ENCODE results near the gene STK24. TPM values are rescaled to one million over a fixed set of nuclear protein-coding genes. Genes with fewer than 3 reads are reported as not detected.
"Not testable (repeated sequence)": the region's sequence is repeated elsewhere in the genome, so short reads cannot be mapped to it uniquely, and the experiment has no call there.

Gene STK24
- 100 to 1,000 TPM; 150 to 152 TPM for total RNA-seq

DNA sequence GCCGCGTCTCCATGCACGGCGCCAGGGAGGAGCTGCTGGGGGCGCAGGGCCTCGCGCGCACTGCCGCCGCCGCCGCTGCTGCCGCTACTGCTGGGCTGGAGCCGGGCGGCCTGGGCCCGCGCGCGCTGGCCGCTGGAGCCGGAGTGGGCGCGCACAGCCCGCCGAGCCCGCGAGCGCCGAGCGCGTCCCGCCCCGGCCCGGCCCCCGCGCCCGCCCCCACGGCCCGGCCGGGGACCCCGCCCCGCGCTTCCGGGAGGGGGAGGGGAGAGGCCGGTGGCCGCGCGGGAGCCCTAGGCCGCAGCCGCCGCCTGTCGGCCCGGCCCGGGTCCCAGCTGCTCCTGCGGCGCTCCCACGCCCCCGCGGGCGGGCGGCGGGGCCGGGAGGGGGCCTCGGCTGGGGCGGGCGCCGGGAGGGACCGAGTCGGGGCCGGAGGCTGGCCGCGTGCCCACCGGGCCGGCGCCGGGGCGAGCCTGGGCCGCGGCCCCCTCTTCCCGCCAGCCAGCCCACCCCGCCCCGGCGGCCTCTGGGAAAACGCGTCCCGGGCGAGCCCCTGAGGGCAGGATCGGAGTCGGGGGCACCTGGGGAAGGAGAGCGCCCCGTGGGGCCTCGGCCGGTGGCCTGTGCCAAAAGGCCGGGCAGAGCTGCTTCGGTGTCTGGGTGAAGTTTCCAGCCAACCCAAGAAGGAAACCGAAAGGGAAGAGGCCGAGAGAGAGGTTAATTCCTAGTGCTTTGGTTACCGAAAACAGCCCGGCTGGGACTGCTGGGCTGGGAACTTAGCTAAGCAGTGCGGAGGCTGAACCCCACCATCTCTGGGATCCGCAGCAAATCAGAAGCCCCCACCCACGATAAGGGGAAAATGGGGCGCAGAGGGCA is at the start of gene STK24:
STK24 (minus strand) TSS at position 145 of the 873 bp plus-strand sequence. CDS start 321 bp downstream, outside the sequence.
- ChIA-PET POLR2A (interaction anchor here (0.6 to 1.2 kb wide), 3 partner anchors 34 to 75 kb away, joined by 3 to 8 read pairs (median 3); no protein-coding TSS in a partner anchor), CTCF (interaction anchor here (0.8 kb wide), 1 partner anchor 76 kb away, joined by 3 read pairs; no protein-coding TSS in a partner anchor)

DNA sequence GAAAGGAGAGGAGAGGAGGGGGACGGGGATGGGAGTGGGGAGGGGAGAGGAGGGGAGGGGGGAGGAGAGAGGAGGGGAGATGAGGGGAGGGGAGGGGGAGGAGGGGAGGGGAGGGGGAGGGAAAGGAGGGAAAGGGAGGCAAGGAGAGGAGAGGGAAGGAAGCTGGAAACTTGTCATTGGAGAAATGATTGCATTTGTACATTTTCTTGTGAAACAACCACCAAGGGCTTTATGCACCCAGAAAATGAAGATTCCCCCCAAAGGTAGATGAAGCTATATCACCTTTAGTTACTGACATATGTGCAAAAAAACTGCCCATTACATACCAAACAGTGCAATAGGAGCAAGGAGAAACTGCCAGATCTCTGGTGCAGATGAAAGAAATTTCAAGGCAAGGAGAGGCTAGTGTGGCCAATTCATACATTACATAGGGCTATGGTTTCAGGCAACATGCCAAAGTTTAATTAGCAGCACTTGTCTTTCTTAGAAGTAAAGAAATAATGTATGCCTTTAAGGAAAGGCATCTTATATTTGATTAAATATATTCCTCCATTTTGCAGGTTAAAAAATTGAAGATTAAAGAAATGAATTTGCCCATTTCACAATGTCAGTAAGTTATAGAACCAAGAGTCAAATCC is 49.5 kb upstream of the STK24 start:
- ChIA-PET CTCF (no interaction called here), POLR2A (no interaction called here)

DNA sequence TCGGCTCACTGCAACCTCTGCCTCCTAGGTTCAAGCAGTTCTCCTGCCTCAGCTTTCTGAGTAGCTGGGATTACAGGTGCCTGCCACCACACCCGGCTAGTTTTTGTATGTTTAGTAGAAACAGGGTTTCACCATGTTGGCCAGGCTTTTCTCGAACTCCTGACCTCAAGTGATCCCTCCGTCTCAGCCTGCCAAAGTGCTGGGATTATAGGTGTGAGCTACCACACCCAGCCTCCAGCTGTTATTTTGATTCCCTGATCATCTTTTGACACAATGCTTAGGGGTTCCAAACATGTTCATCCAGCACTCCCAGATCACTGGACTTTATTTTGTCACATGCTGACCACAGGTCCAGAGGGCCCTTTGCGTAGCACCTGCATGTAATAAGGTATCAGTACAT is 47.7 kb upstream of the STK24 start:
- CTCF ChIA-PET = not testable (repeated sequence)

DNA sequence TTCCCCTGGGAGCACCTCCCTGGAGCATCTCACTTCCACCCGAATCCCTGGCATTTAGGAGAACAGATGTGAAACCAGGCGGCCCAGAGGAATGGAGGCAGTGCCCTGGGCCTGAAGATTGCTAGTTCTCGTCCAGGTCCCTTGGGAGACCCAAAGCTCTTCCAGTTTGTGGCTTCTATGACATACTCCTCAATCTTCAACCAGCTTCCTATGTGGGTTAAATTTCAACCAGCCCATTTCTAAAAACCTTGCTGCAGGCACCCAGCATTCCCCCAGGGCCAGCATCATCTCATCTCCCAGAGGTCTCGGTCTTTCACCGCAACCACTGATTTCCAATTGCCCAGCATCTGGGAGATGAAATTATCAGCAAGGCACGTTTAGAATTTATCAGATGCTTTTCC is 46.0 kb upstream of the STK24 start:
- ChIA-PET POLR2A (no interaction called here), CTCF (no interaction called here)

More for the DNA sequence above, 47.7 kb upstream of the STK24 start:
- POLR2A ChIA-PET = not testable (repeated sequence)

DNA sequence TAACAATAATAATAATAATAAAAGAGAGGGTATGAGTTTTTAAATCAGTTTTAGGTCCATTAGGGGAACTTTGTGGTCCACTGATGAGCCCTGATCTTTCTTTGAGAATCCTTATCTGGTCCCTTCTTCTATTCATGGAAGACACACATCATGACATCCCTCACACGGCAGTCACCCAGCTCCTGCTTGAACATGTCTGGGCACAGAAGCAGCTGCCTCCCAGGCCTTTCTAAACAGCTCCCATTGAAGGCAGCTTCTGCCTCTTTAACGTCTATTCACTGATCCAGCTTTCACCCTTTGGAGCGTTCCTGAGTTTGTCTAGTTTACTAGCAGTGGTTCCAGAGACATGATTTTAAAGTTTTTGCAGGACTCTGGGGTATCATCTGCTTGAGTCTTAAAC is 42.6 kb upstream of the STK24 start:
- CTCF ChIA-PET = no interaction called here

GRCh38 chr13:98615595-98615994 is 38.7 kb upstream of the STK24 start:
- CTCF ChIA-PET, POLR2A ChIA-PET: not testable (repeated sequence)

More for the DNA sequence above, 42.6 kb upstream of the STK24 start:
- POLR2A ChIA-PET = no interaction called here

GRCh38 chr13:98613591-98613990 is 36.7 kb upstream of the STK24 start:
- ChIA-PET POLR2A (no interaction called here), CTCF (no interaction called here)

DNA sequence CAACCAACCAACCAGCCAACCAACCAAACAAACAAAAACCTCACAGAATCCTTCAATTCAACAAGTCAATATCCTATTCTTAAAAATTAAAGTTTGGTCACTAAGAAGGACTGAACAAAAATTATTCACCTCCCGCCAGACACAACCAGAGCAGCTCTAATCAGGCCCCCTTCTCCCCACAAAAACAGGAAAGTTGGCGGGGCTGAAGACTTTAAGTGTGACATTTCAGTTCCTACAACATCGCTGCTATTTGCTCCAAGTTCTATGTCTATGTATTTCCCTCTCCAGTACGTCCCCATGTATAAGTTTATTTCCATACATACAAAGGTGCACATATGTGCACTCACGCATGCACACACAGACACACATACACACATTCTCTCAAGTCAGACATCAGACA is 32.8 kb upstream of the STK24 start:
- CTCF ChIA-PET = no interaction called here
- POLR2A ChIA-PET = no interaction called here

GRCh38 chr13:98606296-98606695 is 29.4 kb upstream of the STK24 start:
- ChIA-PET CTCF (no interaction called here), POLR2A (no interaction called here)

DNA sequence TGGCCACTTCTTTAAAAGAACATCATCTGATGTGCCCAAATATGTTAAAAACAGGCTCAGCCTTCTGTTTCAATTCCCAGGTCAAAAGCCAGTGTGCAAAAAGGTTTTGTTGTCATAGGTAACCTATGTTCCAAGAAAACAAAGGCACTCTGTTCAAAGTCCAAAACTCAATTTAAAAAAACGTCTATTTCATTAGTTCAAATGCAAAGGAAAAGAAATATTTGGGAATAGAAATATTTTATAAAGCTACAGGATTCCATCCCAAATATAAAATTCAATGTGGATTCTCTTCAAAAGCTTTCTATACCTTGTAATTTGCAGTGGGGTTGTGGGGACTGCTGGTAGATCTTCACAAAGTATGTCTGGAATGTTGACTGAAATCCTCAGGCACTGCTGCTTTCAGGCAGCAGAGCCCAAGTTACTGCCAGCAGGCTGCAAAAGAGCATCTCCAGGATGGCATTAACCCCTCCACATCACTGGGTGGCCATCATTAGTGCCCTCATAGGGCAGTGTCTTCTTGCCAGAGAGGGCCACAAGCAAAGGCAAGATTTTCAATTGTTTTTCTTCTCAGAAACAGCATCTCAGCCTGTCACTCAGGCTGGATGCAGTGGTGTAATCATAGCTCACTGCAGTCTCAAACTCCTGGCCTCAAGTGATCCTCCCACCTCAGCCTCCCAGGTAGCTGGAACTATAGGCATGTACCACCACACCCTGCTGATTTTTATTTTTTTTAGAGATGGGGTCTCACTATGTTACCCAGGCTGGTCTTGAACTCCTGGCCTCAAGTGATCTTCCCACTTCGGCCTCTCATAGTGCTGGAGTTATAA is 22.8 kb upstream of the STK24 start:
- ChIA-PET CTCF (no interaction called here), POLR2A (interaction anchor here (0.5 kb wide), 1 partner anchor 18 kb away, joined by 3 read pairs; no protein-coding TSS in a partner anchor)

GRCh38 chr13:98598043-98598442 is 21.1 kb upstream of the STK24 start:
- CTCF ChIA-PET = interaction anchor here (0.6 kb wide), 1 partner anchor 30 kb away, joined by 5 read pairs; no protein-coding TSS in a partner anchor
- POLR2A ChIA-PET = no interaction called here

- ChIA-PET POLR2A (no interaction called here), CTCF (no interaction called here)
These were observed 18.2 kb upstream of the STK24 start for GRCh38 chr13:98595134-98595533.

- POLR2A ChIA-PET = no interaction called here
- CTCF ChIA-PET = no interaction called here
These were observed 15.4 kb upstream of the STK24 start for GRCh38 chr13:98592362-98592732.

DNA sequence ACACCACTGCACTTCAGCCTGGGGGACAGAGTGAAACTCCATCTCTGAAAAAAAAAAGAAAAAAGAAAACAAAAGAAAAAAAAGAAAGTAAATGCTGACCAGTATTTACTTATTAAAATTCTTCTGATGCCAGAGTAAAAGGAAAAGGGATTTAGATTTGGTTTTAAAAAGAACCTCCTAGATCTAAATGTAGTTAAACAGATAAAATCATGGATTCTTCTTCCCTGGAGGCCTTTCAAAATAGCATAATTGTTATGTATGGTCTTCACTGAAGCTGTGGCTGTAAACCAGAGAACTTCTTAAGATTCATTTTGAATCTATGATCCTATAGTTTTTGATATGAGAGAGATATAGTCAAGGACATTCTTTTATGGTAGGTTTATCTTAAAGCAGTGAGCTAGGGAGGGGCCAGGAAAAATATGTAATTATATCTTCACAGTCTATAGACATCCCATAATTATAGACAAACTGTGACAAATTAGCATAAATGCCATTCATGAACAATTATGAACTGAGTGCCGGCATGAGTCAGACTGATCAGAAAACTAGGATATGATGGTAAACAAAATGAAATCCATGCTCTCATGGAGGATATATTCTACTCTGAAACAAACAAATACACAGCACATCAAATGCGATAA is 14.9 kb upstream of the STK24 start:
- ChIA-PET CTCF (no interaction called here), POLR2A (no interaction called here)

DNA sequence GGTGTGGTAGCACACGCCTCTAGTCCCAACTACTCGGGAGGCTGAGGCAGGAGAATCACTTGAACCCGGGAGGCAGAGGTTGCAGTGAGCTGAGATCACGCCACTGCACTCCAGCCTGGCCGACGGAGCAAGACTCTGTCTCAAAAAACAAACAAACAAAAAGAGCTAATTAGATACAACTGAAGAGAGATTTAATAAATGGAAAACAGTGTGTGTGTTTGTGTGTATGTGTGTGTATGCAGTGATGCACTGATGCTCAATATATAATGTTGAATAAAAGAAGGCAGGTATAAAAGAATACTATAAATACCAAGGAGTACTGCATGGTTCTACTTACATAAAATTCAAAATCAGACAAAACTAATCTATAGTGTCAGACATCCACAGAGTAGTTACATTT is 13.6 kb upstream of the STK24 start:
- CTCF ChIA-PET, POLR2A ChIA-PET: not testable (repeated sequence)

GRCh38 chr13:98589516-98589915 is 12.6 kb upstream of the STK24 start:
- CTCF ChIA-PET, POLR2A ChIA-PET: not testable (repeated sequence)

DNA sequence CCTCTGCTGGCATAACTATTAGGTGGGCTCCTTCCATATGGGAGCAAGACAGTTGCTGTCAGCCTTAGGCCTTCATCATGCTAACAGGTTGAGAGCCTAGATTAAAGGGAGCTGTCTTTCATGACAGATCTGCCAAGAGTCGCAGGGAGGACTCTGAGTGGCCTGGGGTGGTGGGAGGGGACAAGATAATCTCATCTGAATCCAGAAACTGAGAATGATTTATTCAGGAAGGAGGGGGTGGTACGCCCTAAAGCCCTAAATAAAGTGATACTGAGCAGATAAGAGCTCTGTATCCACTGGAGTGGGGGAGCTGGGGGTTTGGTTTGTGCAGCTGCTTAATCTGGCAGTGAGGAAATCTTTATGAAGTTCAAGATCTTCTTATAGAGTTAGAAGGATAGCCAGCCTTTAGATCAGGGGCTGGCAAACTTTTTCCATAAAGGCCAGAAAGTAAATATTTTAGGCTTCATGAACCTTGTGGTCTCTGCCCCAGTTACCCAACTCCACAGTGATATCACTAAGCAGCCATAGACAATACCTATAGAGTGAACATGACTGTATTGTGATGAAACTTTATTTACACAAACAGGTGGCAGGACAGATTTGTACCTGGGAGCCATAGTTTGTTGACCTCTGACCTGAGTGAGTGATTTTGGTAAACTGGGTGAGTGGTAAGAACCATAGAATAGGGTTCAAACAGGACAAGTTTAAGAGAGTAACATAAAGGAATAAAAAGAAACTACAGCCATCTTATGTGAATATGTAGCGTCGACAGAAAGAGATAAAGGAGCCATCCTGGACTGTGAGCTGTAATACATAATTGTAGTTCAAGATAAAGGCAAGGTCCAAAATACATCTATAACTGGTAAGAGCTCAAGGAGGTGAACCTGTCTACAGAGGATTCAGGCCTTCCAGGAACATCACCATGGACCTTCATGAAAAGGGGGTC is 9.8 kb upstream of the STK24 start:
- POLR2A ChIA-PET = no interaction called here
- CTCF ChIA-PET = interaction anchor here (1.5 kb wide), 1 partner anchor 67 kb away, joined by 4 read pairs; no protein-coding TSS in a partner anchor

GRCh38 chr13:98585946-98586345 is 9.0 kb upstream of the STK24 start:
- CTCF ChIA-PET = no interaction called here
- POLR2A ChIA-PET = no interaction called here

DNA sequence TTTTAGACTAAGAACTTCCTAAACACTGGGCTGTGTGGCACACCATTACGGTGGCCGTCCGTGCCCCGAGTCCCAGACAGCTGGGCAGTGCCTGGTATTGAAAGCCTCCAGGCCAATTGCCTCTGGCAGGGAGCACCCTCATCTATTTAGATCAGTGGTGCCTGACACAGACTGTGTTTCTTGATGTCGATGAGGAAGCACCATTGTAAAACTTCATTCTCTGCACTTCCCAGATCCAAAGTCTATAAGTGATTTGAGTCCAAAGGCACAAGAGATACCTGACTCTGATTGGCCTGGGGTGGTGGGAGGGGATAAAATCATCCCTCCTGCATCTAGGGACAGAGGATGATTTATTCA is 8.5 kb upstream of the STK24 start:
- POLR2A ChIA-PET = no interaction called here

More for the DNA sequence above, 8.5 kb upstream of the STK24 start:
- CTCF ChIA-PET = no interaction called here

All from activated CD8-positive, alpha-beta memory T cell treated with anti-CD3 and anti-CD28 coated beads for 36 hours (primary cell).